WERI-Rb-1 (cell line): ENCODE measurements around the gene PIGM.

Experiments used
- DNase-seq: peaks from one replicate; pipeline ENCODE4 v3.0.0-alpha.2; 2020
- H3K27ac ChIP-seq: fragments of 250-450 bp; sonication (Bioruptor Pico); 2 replicates; pipeline ENCODE4 v1.5.1; 2020; ENCODE audit warnings: mild to moderate bottlenecking, moderate library complexity
- H3K27me3 ChIP-seq: fragments of 250-450 bp; sonication (Bioruptor Pico); 2 replicates; pipeline ENCODE4 v1.5.1; 2021; ENCODE audit warnings: mild to moderate bottlenecking, low read depth, moderate library complexity; ENCODE audit not compliant: insufficient read depth, severe bottlenecking
- H3K36me3 ChIP-seq: fragments of 250-450 bp; sonication (Bioruptor Pico); 2 replicates; pipeline ENCODE4 v1.5.1; 2020; ENCODE audit warnings: mild to moderate bottlenecking, moderate library complexity
- H3K4me3 ChIP-seq: 2 replicates; pipeline ENCODE4 v1.5.1; 2011; ENCODE audit warnings: low read depth, mild to moderate bottlenecking, control low read depth, low read length
- H3K9me3 ChIP-seq: fragments of 250-450 bp; sonication (Bioruptor Pico); 2 replicates; pipeline ENCODE4 v1.5.1; 2021; ENCODE audit warnings: mild to moderate bottlenecking, moderate library complexity; ENCODE audit not compliant: severe bottlenecking
- TF ChIP-seq, protein P1 (sequence below): IDR thresholded peaks from 2 replicates; pipeline ENCODE4 v1.5.1; 2011; ENCODE audit warnings: low read depth, mild to moderate bottlenecking, control low read depth, inconsistent platforms, low read length

Gene PIGM

DNA sequence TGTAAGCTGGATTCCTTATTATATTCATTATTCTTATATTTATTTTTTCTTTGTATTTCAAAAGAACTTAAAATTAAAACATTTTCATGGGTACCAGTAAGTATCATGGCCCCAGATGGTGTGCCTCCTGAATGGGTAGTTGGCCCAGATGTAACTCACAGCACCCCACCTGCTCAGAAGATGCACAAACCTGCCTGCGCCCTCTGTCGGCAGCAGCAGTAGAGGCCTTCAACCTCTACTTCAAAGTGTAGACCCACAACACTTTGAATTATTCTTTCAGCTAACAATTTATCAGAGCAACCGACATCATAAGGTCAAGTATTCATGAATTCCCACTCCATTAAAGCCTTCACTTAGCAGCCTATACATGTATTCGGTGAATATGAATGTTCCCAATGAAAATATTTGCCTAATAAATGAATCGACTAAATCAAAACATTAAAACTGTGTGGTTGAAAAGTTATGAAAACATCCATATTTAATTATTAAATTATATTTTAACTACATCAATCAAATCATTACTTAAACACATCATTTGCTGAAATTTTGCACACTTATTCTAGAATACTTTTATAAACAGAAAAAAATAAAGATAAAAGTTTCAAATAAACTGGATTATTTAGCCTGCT is 25.4 kb downstream of the PIGM start:
- no peak overlapping the region for H3K4me3 ChIP-seq
- no peak overlapping the region for H3K27ac ChIP-seq
- no peaks in the 10 kb centered on the region for H3K9me3 ChIP-seq
- no peaks in the 10 kb centered on the region for H3K36me3 ChIP-seq
- peaks cover 32% of the 10 kb centered on the region for H3K27me3 ChIP-seq
- DNase-seq: peak; percentile 94
- TF ChIP-seq, protein P1, sequence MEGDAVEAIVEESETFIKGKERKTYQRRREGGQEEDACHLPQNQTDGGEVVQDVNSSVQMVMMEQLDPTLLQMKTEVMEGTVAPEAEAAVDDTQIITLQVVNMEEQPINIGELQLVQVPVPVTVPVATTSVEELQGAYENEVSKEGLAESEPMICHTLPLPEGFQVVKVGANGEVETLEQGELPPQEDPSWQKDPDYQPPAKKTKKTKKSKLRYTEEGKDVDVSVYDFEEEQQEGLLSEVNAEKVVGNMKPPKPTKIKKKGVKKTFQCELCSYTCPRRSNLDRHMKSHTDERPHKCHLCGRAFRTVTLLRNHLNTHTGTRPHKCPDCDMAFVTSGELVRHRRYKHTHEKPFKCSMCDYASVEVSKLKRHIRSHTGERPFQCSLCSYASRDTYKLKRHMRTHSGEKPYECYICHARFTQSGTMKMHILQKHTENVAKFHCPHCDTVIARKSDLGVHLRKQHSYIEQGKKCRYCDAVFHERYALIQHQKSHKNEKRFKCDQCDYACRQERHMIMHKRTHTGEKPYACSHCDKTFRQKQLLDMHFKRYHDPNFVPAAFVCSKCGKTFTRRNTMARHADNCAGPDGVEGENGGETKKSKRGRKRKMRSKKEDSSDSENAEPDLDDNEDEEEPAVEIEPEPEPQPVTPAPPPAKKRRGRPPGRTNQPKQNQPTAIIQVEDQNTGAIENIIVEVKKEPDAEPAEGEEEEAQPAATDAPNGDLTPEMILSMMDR: peak; percentile 96

DNA sequence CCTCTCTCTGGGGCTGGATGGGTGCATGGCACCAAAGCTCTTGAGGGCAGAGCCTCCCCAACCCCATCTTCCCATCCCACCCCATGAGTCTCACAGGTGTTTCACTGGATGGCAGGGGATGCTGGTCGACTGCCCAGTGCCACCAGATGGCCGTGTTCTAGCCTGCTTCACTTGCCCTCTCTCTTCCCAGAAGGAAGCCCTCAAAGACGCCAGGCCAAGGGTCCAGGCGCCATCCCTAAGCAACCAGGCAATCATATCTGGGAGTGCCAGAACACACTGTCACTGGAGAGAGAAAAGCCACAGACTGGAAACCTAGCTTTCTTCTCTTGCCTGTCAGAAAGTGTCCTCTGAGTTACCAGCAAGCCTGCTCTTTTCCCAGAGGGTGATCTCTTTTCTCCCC is 26.7 kb downstream of the PIGM start:
- H3K27ac ChIP-seq: no peak overlapping the region
- no peaks in the 10 kb centered on the region for H3K36me3 ChIP-seq
- DNase-seq: no peak
- H3K9me3 ChIP-seq: no peaks in the 10 kb centered on the region
- TF ChIP-seq, protein P1: no peak
- H3K4me3 ChIP-seq: no peak overlapping the region
- peaks cover 20% of the 10 kb centered on the region for H3K27me3 ChIP-seq

DNA sequence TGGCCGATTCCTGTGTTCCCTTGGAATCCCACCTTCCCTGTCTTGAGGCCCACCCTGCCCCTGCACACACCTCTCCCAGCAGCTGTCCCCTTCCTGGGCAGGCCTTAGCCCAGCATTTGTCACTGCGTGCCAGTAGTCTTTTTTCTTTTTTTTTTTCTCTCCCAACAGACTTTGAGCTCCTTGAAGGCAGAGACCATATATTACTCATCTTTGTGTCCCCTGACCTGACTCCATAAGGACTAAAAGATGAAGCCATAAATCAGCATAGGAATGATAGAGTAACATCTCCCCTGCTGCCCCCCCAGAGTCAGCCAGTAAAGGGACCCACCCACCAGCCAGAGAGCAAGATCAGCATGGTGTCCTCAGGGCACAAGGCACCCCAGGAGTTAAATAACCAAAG is 27.4 kb downstream of the PIGM start:
- no peak for DNase-seq
- Histone ChIP-seq H3K27me3 (peaks cover 15% of the 10 kb centered on the region), H3K36me3 (no peaks in the 10 kb centered on the region), H3K9me3 (no peaks in the 10 kb centered on the region), H3K27ac (no peak overlapping the region), H3K4me3 (no peak overlapping the region)
- TF ChIP-seq, protein P1: no peak

DNA sequence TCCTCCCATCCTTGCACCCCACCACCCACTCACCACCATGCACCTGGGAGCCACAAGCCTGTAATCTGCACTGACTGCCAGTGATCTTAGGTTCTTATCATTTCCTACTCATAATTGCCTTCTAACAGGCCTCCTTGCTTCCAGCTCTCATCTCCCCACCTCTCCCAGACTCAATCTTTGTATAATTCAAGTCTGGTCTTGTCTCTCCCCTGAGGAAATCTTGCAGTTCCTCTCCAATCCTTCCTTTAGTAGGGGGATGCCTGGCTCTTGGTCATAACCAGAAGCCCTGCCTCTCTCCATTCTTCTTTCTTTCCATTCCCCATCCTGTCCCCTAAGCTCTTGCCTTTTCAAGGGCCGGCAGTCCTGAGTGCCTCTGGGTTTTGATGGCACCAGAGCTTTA is 27.8 kb downstream of the PIGM start:
- no peak overlapping the region for H3K27ac ChIP-seq
- no peak overlapping the region for H3K4me3 ChIP-seq
- TF ChIP-seq, protein P1: no peak
- DNase-seq: no peak
- no peaks in the 10 kb centered on the region for H3K9me3 ChIP-seq
- H3K27me3 ChIP-seq: peaks cover 10% of the 10 kb centered on the region
- H3K36me3 ChIP-seq: no peaks in the 10 kb centered on the region

DNA sequence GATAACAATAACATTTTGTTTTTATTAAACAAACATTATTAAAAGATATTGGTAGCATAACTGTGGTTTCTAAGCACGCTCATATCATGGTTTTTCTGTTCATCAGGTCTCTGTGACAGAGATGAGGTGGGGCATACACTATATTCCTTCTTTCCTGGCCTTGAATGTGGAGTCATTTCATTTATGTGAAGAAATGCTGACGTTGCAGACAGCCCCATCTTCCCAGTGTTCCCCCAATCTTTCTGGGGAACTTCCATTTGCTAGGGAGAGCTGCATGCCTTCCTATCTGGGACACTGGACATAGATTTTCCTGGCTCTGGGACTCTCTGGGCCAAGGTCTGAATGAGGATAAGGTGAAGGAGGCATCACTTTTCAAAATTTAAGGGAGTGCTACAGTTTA is 30.4 kb downstream of the PIGM start:
- no peaks in the 10 kb centered on the region for H3K36me3 ChIP-seq
- H3K27ac ChIP-seq: no peak overlapping the region
- no peak for DNase-seq

DNA sequence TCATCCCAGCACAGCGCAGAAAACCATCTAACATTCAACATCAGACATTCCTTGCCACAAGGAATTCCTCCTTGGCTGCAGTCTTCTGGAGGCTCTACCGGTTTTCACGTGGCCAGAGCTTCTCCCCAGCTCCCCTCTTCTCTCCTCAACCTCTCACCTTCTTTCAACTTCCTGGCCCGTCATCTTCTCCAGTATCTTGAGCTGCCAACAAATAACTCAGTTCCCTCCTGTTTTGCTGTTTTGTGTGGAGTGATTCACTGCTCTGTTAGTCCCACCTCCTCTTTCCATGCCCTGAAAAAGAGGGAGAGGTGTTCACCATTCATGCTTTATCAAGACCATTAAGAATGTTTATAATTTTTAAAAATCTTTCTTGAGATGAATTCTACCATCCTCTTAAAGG is 32.6 kb downstream of the PIGM start:
- no peaks in the 10 kb centered on the region for H3K36me3 ChIP-seq
- H3K4me3 ChIP-seq: no peak overlapping the region
- no peaks in the 10 kb centered on the region for H3K9me3 ChIP-seq
- no peaks in the 10 kb centered on the region for H3K27me3 ChIP-seq
- H3K27ac ChIP-seq: no peak overlapping the region
- TF ChIP-seq, protein P1: no peak
- DNase-seq: no peak

More for the DNA sequence above, 30.4 kb downstream of the PIGM start:
- Histone ChIP-seq H3K9me3 (no peaks in the 10 kb centered on the region), H3K4me3 (no peak overlapping the region), H3K27me3 (no peaks in the 10 kb centered on the region)
- TF ChIP-seq, protein P1: no peak
